Measurements from ENCODE around the gene VWC2.

Gene VWC2

DNA sequence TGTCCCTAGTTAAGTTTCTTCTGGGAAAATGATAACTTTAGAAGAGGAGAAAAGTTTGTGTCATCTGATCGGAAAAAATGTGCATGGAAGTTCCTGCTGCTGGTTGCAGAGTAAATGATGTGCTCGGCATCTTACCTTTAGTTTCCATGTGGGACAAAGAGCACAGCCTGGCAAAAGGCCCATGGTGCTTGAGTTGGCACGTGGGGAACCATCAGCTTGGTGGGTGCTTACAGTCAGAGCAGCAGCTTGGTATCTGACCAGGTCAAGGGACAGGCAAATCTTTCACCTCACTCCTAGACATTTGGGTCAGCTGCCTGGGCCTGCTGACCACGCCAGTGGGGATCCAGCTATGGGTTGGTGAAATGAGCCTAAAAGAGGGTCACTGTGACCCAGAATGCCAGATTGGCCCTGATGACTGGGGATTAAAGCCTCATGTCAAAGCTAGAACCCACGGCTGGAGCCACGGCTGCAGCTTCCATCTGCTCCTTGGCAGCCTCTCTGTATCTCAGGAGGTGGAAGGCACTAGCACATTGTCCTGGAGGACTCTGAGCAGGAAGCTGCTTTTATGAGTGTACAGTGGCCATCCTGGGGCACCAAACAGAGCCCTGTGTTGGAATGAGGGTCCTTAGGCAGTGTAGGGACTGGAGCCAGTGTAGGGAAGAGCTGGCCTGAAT, 24.7 kb downstream of the VWC2 start:
- POLR2A ChIA-PET: no interaction called here

GRCh38 chr7:49800031-49800430, 26.6 kb downstream of the VWC2 start:
- Histone ChIP-seq H3K27ac (ENCODE audit: insufficient read depth in 1 of 2, low read depth in 1 of 2, low read length in 2 of 2, poor library complexity in 1 of 2, severe bottlenecking in 2 of 2) (no peak overlapping the region), H3K27me3 (replicated peaks in 2 of 5; ENCODE audit: control insufficient read depth in 4 of 5, insufficient read depth in 5 of 5, low read length in 4 of 5) (no peaks in the 10 kb centered on the region), H3K4me1 (ENCODE audit: control extremely low read depth in 1 of 4, control insufficient read depth in 4 of 4, insufficient read depth in 4 of 4, low read length in 3 of 4) (no peaks in the 10 kb centered on the region), H3K36me3 (ENCODE audit: control insufficient read depth in 4 of 4, insufficient read depth in 4 of 4, low read length in 3 of 4) (no peaks in the 10 kb centered on the region), H3K9me3 (ENCODE audit: control extremely low read depth in 1 of 5, control insufficient read depth in 4 of 5, insufficient read depth in 2 of 5, low read depth in 1 of 5, low read length in 4 of 5) (no peaks in the 10 kb centered on the region), H3K4me3 (ENCODE audit: control insufficient read depth in 1 of 7, extremely low read depth in 1 of 7, insufficient read depth in 4 of 7, low read depth in 2 of 7, low read length in 6 of 7) (no peak overlapping the region)
- POLR2A ChIA-PET: no interaction called here
- no peak for DNase-seq
- 91% methylated on average over 5 of the region's 5 CpGs for WGBS (ENCODE audit: insufficient coverage)
- CTCF ChIA-PET: no interaction called here

More for the DNA sequence above, 24.7 kb downstream of the VWC2 start:
- no peak overlapping the region for H3K4me3 ChIP-seq (ENCODE audit: control insufficient read depth in 1 of 7, extremely low read depth in 1 of 7, insufficient read depth in 4 of 7, low read depth in 2 of 7, low read length in 6 of 7)
- H3K36me3 ChIP-seq (ENCODE audit: control insufficient read depth in 4 of 4, insufficient read depth in 4 of 4, low read length in 3 of 4): no peaks in the 10 kb centered on the region
- H3K4me1 ChIP-seq (ENCODE audit: control extremely low read depth in 1 of 4, control insufficient read depth in 4 of 4, insufficient read depth in 4 of 4, low read length in 3 of 4): no peaks in the 10 kb centered on the region
- CTCF ChIA-PET: interaction anchor here (1.1 kb wide), 1 partner anchor 8 kb away, joined by 3 read pairs; no protein-coding TSS in a partner anchor
- DNase-seq: no peak
- H3K27ac ChIP-seq (ENCODE audit: insufficient read depth in 1 of 2, low read depth in 1 of 2, low read length in 2 of 2, poor library complexity in 1 of 2, severe bottlenecking in 2 of 2): no peak overlapping the region
- H3K27me3 ChIP-seq (replicated peaks in 2 of 5; ENCODE audit: control insufficient read depth in 4 of 5, insufficient read depth in 5 of 5, low read length in 4 of 5): peaks cover 0 to 5% (median 0%) of the 10 kb centered on the region in 5 experiments
- WGBS (ENCODE audit: insufficient coverage): 83% methylated on average over 6 of the region's 6 CpGs
- no peaks in the 10 kb centered on the region for H3K9me3 ChIP-seq (ENCODE audit: control extremely low read depth in 1 of 5, control insufficient read depth in 4 of 5, insufficient read depth in 2 of 5, low read depth in 1 of 5, low read length in 4 of 5)

DNA sequence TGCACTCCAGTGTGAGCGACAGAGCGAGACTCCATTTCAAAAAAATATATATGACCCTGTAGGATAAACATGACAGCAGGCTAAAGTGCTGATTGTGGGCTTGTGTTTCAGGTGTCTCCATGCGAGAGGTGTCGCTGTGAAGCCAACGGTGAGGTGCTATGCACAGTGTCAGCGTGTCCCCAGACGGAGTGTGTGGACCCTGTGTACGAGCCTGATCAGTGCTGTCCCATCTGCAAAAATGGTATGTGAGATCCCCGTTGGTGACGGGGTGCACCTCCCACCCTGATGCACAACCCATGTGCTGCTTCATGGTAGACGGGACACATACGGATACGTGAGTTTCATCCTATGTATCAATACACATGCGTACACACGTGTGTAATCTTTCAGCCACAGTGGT, 29.2 kb downstream of the VWC2 start:
- 94% methylated on average over 15 of the region's 15 CpGs for WGBS (ENCODE audit: insufficient coverage)
- Histone ChIP-seq H3K27me3 (replicated peaks in 2 of 5; ENCODE audit: control insufficient read depth in 4 of 5, insufficient read depth in 5 of 5, low read length in 4 of 5) (peaks cover 0 to 2% (median 0%) of the 10 kb centered on the region in 5 experiments), H3K27ac (ENCODE audit: insufficient read depth in 1 of 2, low read depth in 1 of 2, low read length in 2 of 2, poor library complexity in 1 of 2, severe bottlenecking in 2 of 2) (no peak overlapping the region), H3K36me3 (ENCODE audit: control insufficient read depth in 4 of 4, insufficient read depth in 4 of 4, low read length in 3 of 4) (no peaks in the 10 kb centered on the region), H3K9me3 (ENCODE audit: control extremely low read depth in 1 of 5, control insufficient read depth in 4 of 5, insufficient read depth in 2 of 5, low read depth in 1 of 5, low read length in 4 of 5) (no peaks in the 10 kb centered on the region), H3K4me1 (ENCODE audit: control extremely low read depth in 1 of 4, control insufficient read depth in 4 of 4, insufficient read depth in 4 of 4, low read length in 3 of 4) (no peaks in the 10 kb centered on the region), H3K4me3 (ENCODE audit: control insufficient read depth in 1 of 7, extremely low read depth in 1 of 7, insufficient read depth in 4 of 7, low read depth in 2 of 7, low read length in 6 of 7) (no peak overlapping the region)
- ChIA-PET CTCF (no interaction called here), POLR2A (no interaction called here)
- DNase-seq: no peak

DNA sequence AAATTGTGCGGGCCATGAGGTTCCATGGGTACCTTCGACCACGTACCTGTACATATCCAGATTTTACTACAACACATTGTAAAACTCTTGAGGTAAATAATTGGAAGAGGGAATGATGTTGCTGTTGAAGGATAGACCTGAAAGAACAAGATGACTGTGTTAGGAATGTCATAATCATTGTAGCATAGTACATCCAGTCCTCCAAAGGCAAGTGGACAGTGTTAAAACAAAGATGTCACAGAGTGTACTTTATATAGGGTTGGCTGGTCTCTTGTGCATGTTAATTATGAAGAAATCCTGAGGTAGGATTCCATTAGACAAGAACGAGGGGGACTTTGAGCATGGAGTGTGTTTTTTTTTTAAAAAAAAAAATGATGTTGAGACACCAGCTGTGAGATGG, 30.4 kb downstream of the VWC2 start:
- CTCF ChIA-PET: no interaction called here
- Histone ChIP-seq H3K9me3 (ENCODE audit: control extremely low read depth in 1 of 5, control insufficient read depth in 4 of 5, insufficient read depth in 2 of 5, low read depth in 1 of 5, low read length in 4 of 5) (no peaks in the 10 kb centered on the region), H3K27me3 (replicated peaks in 2 of 5; ENCODE audit: control insufficient read depth in 4 of 5, insufficient read depth in 5 of 5, low read length in 4 of 5) (peaks cover 0 to 2% (median 0%) of the 10 kb centered on the region in 5 experiments), H3K4me3 (ENCODE audit: control insufficient read depth in 1 of 7, extremely low read depth in 1 of 7, insufficient read depth in 4 of 7, low read depth in 2 of 7, low read length in 6 of 7) (no peak overlapping the region), H3K4me1 (ENCODE audit: control extremely low read depth in 1 of 4, control insufficient read depth in 4 of 4, insufficient read depth in 4 of 4, low read length in 3 of 4) (no peaks in the 10 kb centered on the region), H3K36me3 (ENCODE audit: control insufficient read depth in 4 of 4, insufficient read depth in 4 of 4, low read length in 3 of 4) (no peaks in the 10 kb centered on the region), H3K27ac (ENCODE audit: insufficient read depth in 1 of 2, low read depth in 1 of 2, low read length in 2 of 2, poor library complexity in 1 of 2, severe bottlenecking in 2 of 2) (no peak overlapping the region)
- no CpG with 5 or more reads among the region's 4 CpGs for WGBS (ENCODE audit: insufficient coverage)
- POLR2A ChIA-PET: interaction anchor here (0.7 kb wide), 1 partner anchor 483 kb away, joined by 3 read pairs; no protein-coding TSS in a partner anchor
- DNase-seq: no peak

GRCh38 chr7:49805371-49806007, 32.1 kb downstream of the VWC2 start:
- Histone ChIP-seq H3K4me3 (ENCODE audit: control insufficient read depth in 1 of 7, extremely low read depth in 1 of 7, insufficient read depth in 4 of 7, low read depth in 2 of 7, low read length in 6 of 7) (no peak overlapping the region), H3K27me3 (replicated peaks in 2 of 5; ENCODE audit: control insufficient read depth in 4 of 5, insufficient read depth in 5 of 5, low read length in 4 of 5) (peaks cover 0 to 2% (median 0%) of the 10 kb centered on the region in 5 experiments), H3K27ac (ENCODE audit: insufficient read depth in 1 of 2, low read depth in 1 of 2, low read length in 2 of 2, poor library complexity in 1 of 2, severe bottlenecking in 2 of 2) (no peak overlapping the region), H3K4me1 (ENCODE audit: control extremely low read depth in 1 of 4, control insufficient read depth in 4 of 4, insufficient read depth in 4 of 4, low read length in 3 of 4) (no peaks in the 10 kb centered on the region), H3K9me3 (ENCODE audit: control extremely low read depth in 1 of 5, control insufficient read depth in 4 of 5, insufficient read depth in 2 of 5, low read depth in 1 of 5, low read length in 4 of 5) (no peaks in the 10 kb centered on the region), H3K36me3 (ENCODE audit: control insufficient read depth in 4 of 4, insufficient read depth in 4 of 4, low read length in 3 of 4) (no peaks in the 10 kb centered on the region)
- WGBS (ENCODE audit: insufficient coverage): 100% methylated on average over 1 of the region's 2 CpGs
- DNase-seq: no peak
- ChIA-PET CTCF (interaction anchor here (1.1 kb wide), 1 partner anchor 14 kb away, joined by 5 read pairs; no protein-coding TSS in a partner anchor), POLR2A (no interaction called here)

- Histone ChIP-seq H3K4me3 (ENCODE audit: control insufficient read depth in 1 of 7, extremely low read depth in 1 of 7, insufficient read depth in 4 of 7, low read depth in 2 of 7, low read length in 6 of 7) (no peak overlapping the region), H3K9me3 (ENCODE audit: control extremely low read depth in 1 of 5, control insufficient read depth in 4 of 5, insufficient read depth in 2 of 5, low read depth in 1 of 5, low read length in 4 of 5) (no peaks in the 10 kb centered on the region), H3K27ac (ENCODE audit: insufficient read depth in 1 of 2, low read depth in 1 of 2, low read length in 2 of 2, poor library complexity in 1 of 2, severe bottlenecking in 2 of 2) (no peak overlapping the region), H3K4me1 (ENCODE audit: control extremely low read depth in 1 of 4, control insufficient read depth in 4 of 4, insufficient read depth in 4 of 4, low read length in 3 of 4) (no peaks in the 10 kb centered on the region), H3K27me3 (replicated peaks in 2 of 5; ENCODE audit: control insufficient read depth in 4 of 5, insufficient read depth in 5 of 5, low read length in 4 of 5) (no peaks in the 10 kb centered on the region), H3K36me3 (ENCODE audit: control insufficient read depth in 4 of 4, insufficient read depth in 4 of 4, low read length in 3 of 4) (no peaks in the 10 kb centered on the region)
- no peak for DNase-seq
- POLR2A ChIA-PET: no interaction called here
- CTCF ChIA-PET: no interaction called here
Observed at GRCh38 chr7:49812534-49812933, 39.1 kb downstream of the VWC2 start.

DNA sequence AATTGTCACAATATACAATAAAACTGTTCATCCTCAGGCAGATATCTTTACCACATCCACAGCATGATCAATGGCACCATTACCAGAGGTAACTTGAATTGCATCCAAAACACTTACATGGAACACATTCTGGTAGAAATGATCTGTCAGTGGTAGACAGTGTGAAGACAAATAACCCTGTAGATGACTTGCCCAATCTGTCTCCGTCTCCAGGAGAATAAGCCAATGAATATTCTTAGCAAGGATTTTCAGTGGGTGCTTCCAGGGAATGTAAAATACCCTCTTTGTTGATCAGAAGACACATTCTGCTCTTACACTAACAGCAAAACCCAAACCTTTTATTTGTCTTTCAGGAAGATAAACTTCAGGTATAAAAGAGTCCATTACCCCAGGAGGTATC, 43.8 kb downstream of the VWC2 start:
- Histone ChIP-seq H3K9me3 (ENCODE audit: control extremely low read depth in 1 of 5, control insufficient read depth in 4 of 5, insufficient read depth in 2 of 5, low read depth in 1 of 5, low read length in 4 of 5) (no peaks in the 10 kb centered on the region), H3K36me3 (ENCODE audit: control insufficient read depth in 4 of 4, insufficient read depth in 4 of 4, low read length in 3 of 4) (no peaks in the 10 kb centered on the region), H3K27ac (ENCODE audit: insufficient read depth in 1 of 2, low read depth in 1 of 2, low read length in 2 of 2, poor library complexity in 1 of 2, severe bottlenecking in 2 of 2) (no peak overlapping the region), H3K27me3 (replicated peaks in 2 of 5; ENCODE audit: control insufficient read depth in 4 of 5, insufficient read depth in 5 of 5, low read length in 4 of 5) (peaks cover 0 to 13% (median 0%) of the 10 kb centered on the region in 5 experiments), H3K4me3 (ENCODE audit: control insufficient read depth in 1 of 7, extremely low read depth in 1 of 7, insufficient read depth in 4 of 7, low read depth in 2 of 7, low read length in 6 of 7) (no peak overlapping the region), H3K4me1 (ENCODE audit: control extremely low read depth in 1 of 4, control insufficient read depth in 4 of 4, insufficient read depth in 4 of 4, low read length in 3 of 4) (no peaks in the 10 kb centered on the region)
- 100% methylated on average over 1 of the region's 1 CpG for WGBS (ENCODE audit: insufficient coverage)
- ChIA-PET CTCF (no interaction called here), POLR2A (no interaction called here)
- DNase-seq: no peak

Measured in common myeloid progenitor, CD34-positive (primary cell).